IPS-18a (cell line): Measurements from ENCODE around the gene ZRSR2.
A peak's percentile ranks its signal among the peaks of the same experiment; 100 is the strongest.

ENCODE experiments used
- H3K27ac ChIP-seq: one replicate; pipeline ENCODE4 v1.5.1; 2013; ENCODE audit warnings: low read length
- H3K27me3 ChIP-seq: one replicate; pipeline ENCODE4 v1.6.1; 2013; ENCODE audit warnings: mild to moderate bottlenecking, low read length; ENCODE audit not compliant: control insufficient read depth, insufficient read depth
- H3K36me3 ChIP-seq: one replicate; pipeline ENCODE4 v1.6.1; 2013; ENCODE audit warnings: low read depth, low read length; ENCODE audit not compliant: control insufficient read depth
- H3K4me1 ChIP-seq: one replicate; pipeline ENCODE4 v1.6.1; 2013; ENCODE audit warnings: low read depth, low read length; ENCODE audit not compliant: control insufficient read depth
- H3K4me3 ChIP-seq: one replicate; pipeline ENCODE4 v1.5.1; 2013; ENCODE audit warnings: low read length
- H3K9ac ChIP-seq: one replicate; pipeline ENCODE4 v1.6.1; 2013; ENCODE audit warnings: mild to moderate bottlenecking, low read length, moderate library complexity
- H3K9me3 ChIP-seq: one replicate; pipeline ENCODE4 v1.6.1; 2013; ENCODE audit warnings: low read depth, low read length; ENCODE audit not compliant: control insufficient read depth

Gene ZRSR2

DNA sequence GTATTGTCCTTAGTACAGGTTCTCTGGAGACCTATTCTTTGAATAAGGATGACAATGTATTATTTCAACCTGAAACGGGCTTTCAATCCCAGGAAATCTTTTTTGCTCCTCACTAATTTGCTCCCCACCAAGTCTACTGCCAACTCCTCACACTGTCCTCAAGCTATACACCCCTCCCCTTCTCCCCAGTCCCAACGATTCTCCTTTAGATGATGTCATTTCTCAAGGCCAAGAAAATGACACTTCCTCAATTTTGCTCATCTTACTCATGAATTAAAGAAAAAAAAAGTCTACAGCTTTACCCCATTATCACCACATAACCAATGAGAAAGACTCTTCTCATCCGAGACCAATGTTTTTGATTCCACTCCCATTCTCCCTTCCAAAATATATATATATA is 43.8 kb downstream of the ZRSR2 start:
- H3K9ac ChIP-seq, result no peak overlapping the region

DNA sequence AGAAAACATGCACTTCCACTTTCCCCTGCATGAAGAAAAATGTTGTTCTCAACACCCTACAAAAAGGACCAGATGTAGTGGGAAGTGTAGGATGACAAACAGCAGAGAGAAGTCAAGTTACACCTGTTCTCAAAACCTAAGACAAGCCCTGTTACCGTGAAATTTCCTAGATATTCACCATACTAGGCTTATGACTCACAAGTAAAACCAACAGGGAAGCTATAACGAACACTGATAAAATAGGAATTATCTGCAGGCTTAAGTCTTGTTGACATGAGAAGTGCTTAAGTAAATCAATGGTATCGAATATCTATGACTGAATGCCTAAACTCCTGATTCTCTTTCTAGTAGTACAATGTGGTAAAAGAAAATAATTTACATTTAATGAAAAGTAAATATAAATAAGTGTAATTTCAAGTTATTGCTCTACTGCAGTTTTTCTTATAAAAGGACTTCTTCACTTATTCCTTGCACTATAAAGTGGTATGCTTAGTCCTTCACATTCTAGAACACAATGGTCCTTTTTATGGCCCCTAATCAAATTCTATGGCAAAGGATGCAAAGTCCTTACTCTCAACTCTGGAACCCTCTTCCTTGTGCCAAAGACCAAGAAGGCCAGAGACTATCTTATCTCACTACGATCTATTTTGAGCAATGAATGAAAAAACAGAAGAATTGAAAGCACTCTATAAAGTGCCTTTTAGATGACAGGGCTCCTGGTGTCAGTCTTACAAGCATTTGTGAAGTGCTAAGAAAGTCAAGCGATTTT is 44.7 kb downstream of the ZRSR2 start:
- Histone ChIP-seq H3K36me3 (peaks cover 67% of the 10 kb centered on the region), H3K9ac (no peak overlapping the region), H3K27me3 (no peaks in the 10 kb centered on the region), H3K4me3 (no peak overlapping the region), H3K27ac (no peak overlapping the region), H3K4me1 (peaks cover 31% of the 10 kb centered on the region), H3K9me3 (no peaks in the 10 kb centered on the region)

More for the DNA sequence above, 43.8 kb downstream of the ZRSR2 start:
- H3K27ac ChIP-seq, result no peak overlapping the region
- no peaks in the 10 kb centered on the region for H3K9me3 ChIP-seq
- no peaks in the 10 kb centered on the region for H3K27me3 ChIP-seq
- H3K4me3 ChIP-seq, result no peak overlapping the region
- H3K4me1 ChIP-seq, result peaks cover 31% of the 10 kb centered on the region
- peaks cover 67% of the 10 kb centered on the region for H3K36me3 ChIP-seq

DNA sequence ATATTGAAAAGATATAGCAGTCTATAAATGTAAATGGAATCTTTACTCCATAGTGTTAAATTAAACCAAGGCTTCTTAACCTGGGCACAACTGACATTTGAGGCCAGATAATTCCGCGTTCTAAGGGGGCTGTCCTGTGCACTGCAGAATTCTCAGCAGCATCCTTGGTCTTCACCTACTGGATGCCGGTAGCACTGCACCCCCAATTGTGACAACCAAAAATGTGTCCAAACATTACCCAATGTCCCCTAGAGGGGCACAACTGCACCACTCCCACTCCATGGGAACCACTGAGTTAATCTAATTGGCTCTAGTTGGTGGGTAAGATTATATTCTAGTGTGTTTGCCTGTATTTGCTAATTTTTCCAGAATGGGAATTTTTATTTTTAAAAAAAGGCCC is 47.7 kb downstream of the ZRSR2 start:
- H3K4me1 ChIP-seq, result peaks cover 20% of the 10 kb centered on the region
- no peak overlapping the region for H3K4me3 ChIP-seq
- H3K9me3 ChIP-seq, result no peaks in the 10 kb centered on the region
- no peaks in the 10 kb centered on the region for H3K27me3 ChIP-seq
- H3K36me3 ChIP-seq, result peaks cover 90% of the 10 kb centered on the region
- H3K27ac ChIP-seq, result no peak overlapping the region
- no peak overlapping the region for H3K9ac ChIP-seq

DNA sequence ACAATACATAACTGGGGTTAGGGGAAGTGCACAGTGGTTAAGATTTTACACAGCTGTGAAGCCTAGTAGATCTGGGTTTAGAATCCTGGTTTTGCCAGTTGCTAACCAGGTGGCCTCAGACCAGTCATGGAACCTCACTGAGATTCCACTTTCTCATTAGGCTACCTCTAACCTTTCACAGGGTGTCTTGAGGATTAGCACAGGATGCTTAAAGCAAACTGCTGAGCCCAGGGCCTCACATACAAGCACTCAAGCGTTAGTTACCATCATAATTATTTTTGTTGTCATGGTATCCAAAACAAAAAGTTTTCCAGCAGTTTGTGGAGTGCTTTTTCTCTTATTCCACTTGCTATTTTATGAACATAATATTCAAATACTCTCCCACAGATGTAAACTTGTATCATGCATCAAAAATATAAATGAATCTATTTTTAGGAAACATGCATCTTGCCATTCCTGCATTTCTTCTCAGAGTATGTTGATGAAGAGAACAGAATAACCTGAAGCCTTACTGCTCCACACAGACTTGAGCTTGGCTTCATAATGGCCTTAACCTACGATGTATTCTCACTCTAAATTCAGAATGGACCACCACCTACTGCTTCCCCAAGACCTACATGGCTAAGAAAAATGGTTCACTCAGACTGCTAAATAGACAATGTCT is 51.7 kb downstream of the ZRSR2 start:
- no peak overlapping the region for H3K27ac ChIP-seq
- no peaks in the 10 kb centered on the region for H3K9me3 ChIP-seq
- H3K4me1 ChIP-seq, result no peaks in the 10 kb centered on the region
- H3K4me3 ChIP-seq, result no peak overlapping the region
- H3K27me3 ChIP-seq, result no peaks in the 10 kb centered on the region
- peaks cover 97% of the 10 kb centered on the region for H3K36me3 ChIP-seq
- H3K9ac ChIP-seq, result no peak overlapping the region

DNA sequence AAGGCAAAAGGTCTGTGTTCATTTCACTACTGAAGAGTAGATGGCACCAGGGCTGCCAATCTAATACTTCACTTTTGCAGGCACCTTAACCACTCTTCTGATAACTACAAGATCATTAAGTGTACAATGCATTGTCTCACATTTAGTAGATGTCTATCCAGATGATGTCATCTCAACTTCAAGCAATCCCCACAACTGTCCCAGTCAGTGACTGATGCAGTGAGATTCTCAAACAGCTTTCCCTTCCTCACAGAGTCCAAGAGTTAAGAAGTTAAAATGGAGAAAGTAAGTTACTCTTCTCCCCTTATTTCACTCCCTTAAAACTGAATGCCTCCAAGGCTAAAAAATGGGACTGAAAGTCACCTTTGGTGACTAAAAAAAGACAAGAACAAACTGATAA is 53.7 kb downstream of the ZRSR2 start:
- no peaks in the 10 kb centered on the region for H3K27me3 ChIP-seq
- H3K27ac ChIP-seq, result no peak overlapping the region
- H3K36me3 ChIP-seq, result peaks cover 98% of the 10 kb centered on the region
- H3K4me1 ChIP-seq, result peaks cover 15% of the 10 kb centered on the region
- no peak overlapping the region for H3K4me3 ChIP-seq
- H3K9ac ChIP-seq, result no peak overlapping the region
- no peaks in the 10 kb centered on the region for H3K9me3 ChIP-seq

DNA sequence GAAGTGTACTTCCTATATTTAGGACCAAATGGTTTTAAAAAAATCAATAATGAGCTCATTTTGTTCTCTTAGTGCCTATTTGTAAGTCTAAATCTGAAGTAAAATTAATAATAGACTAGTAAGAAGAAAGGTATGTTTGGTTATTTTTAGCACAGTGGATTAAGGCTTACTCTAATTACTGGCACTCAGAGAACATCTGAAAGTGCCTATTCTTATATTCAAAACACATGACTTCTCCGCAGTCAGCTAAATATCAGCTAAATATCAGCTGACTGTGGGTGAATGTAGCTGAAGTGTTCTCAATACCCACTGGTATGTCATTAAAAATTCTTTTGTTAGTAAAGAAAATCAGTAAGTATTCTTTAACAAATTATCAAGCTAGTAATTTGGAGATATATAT is 58.3 kb downstream of the ZRSR2 start:
- Histone ChIP-seq H3K4me3 (peak overlapping the region; percentile 6), H3K4me1 (peaks cover 48% of the 10 kb centered on the region), H3K9ac (peak overlapping the region; percentile 21), H3K27ac (no peak overlapping the region), H3K36me3 (peaks cover 92% of the 10 kb centered on the region), H3K27me3 (no peaks in the 10 kb centered on the region), H3K9me3 (no peaks in the 10 kb centered on the region)

DNA sequence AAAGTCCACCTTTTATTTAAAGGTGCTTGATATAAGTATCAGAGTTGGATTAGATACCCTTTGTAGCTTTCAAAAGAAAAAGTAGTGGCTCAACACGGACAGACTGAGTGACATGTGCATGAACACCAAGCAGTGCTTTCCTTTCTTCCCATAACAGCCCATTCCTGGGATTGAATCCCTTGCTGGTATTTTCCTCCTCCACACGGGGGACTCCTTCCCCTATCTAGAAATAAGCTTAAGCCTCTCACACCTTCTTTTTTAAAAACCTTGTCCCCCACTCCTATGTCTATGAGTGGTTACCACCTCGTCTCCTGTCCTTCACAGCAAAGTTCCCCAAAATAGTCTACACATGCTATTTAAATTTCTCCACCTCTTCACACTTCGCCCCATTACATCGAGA is 59.3 kb downstream of the ZRSR2 start:
- H3K4me1 ChIP-seq, result peaks cover 48% of the 10 kb centered on the region
- H3K36me3 ChIP-seq, result peaks cover 83% of the 10 kb centered on the region
- H3K9ac ChIP-seq, result no peak overlapping the region
- H3K9me3 ChIP-seq, result no peaks in the 10 kb centered on the region
- H3K27me3 ChIP-seq, result no peaks in the 10 kb centered on the region
- H3K4me3 ChIP-seq, result peak overlapping the region; percentile 98
- H3K27ac ChIP-seq, result no peak overlapping the region

DNA sequence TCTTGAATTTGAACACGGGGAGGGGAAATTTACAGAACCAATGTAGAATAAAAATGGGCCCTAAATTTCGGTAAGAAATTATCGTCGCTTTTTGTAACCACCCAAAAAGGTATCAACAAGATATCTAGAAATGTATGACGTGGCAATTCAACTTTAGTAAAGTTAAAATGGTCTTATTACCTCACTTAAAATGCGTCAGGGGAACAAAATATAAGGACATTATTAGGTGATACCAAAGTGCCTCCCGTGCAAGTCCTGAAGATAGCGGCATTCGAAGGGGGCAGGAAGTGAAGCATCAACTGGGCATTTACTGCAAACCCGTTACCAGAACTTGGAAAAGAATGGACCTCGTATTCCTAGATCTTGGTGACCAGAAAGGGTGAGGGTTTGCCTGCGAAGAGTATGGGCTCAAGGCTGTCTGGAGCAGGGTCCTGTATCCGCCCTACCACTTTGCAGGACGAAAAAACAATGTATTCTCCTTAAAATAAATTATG is 63.3 kb downstream of the ZRSR2 start:
- Histone ChIP-seq H3K36me3 (peaks cover 42% of the 10 kb centered on the region), H3K9me3 (no peaks in the 10 kb centered on the region), H3K4me3 (peak overlapping the region; percentile 98), H3K27me3 (no peaks in the 10 kb centered on the region), H3K4me1 (peaks cover 53% of the 10 kb centered on the region), H3K9ac (peak overlapping the region; percentile 87), H3K27ac (peak overlapping the region; percentile 60)

DNA sequence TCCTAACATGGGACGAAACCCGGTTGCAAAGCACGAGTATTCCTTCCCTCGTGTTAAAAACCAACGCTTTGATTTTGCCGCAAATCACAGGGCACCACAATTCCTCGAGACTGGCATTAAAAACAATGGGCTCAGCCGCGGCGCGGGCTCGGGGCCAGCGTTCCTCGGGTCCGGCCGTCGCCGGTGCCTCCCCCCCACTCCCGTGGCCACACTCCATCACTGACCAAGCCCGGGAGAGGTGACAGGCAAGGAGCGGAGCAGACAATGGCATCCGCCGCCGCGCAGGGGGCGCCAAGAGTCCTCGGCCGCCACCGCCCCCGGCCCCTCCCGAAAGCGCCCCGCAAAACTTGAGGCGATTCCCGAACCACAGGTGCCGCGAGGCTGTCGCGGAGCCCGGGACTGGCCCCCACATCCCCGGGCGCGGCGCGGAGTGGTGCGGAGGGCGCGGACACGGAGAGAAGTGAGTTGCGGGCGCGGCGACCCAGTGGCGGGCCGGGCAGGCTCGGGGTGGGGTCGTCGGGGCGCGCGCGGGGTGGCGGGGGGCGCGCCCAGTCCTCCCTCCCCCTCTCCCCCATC is 63.9 kb downstream of the ZRSR2 start:
- Histone ChIP-seq H3K27ac (peak overlapping the region; percentile 60), H3K4me3 (peak overlapping the region; percentile 98), H3K36me3 (peaks cover 37% of the 10 kb centered on the region), H3K4me1 (peaks cover 49% of the 10 kb centered on the region), H3K27me3 (no peaks in the 10 kb centered on the region), H3K9ac (peak overlapping the region; percentile 87), H3K9me3 (no peaks in the 10 kb centered on the region)

DNA sequence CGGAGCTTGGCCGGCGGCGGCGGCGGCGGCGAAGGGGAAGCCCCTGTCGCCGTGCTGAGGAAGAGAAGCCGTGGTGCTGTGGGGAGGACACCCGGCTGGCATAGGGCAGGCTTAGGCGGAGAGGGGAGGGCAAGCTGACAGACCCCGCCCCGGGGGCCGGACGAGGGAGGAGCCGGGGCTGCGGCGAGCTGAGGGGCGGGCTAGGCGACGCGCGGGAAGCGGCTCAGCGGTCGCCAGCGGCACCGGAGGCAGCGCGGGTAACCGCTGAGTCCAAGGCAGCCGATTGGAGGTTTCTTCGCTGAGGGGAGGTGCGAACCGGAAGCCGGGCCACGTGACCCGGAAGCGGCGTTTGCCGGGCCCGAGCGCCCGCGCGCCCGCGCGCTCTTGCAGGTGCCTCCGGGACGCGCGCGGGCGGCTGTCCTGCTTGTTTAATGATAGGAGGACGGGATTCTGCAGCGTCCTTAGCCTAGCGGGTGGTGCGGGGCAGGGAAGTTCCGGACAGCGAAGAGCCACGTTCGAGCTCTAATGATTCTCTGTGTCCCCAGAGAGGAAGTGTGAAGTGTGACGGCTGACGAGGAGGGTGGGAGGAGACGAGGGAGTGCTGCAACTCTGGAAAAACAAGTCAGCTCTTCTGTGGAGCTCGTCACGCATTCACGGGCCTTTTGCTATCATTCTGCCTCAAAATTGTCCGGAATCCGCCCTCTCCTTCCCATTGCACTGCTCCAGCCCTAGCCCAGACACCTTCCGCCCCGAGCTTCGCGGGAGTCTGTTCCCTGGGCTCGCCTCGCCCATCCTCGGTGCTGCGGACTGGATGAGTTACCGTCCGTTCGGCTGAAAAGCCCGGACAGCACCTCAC is 64.7 kb downstream of the ZRSR2 start, which contains the start of gene AP1S2:
AP1S2 (minus strand) TSS at position 102 of the 856 bp plus-strand sequence. CDS start 2,289 bp downstream, outside the sequence.
- Histone ChIP-seq H3K4me3 (peak within 1 kb of the TSS; percentile 98), H3K27ac (peak within 1 kb of the TSS; percentile 60), H3K27me3 (no peaks in the 10 kb centered on the region), H3K9ac (peak within 1 kb of the TSS; percentile 87), H3K4me1 (peaks cover 43% of the 10 kb centered on the region), H3K36me3 (peaks cover 30% of the 10 kb centered on the region), H3K9me3 (no peaks in the 10 kb centered on the region)
